Islet of Langerhans (tissue), 1 donor: ENCODE data around the gene ABI3BP.
"Not testable (repeated sequence)": the region's sequence is repeated elsewhere in the genome, so short reads cannot be mapped to it uniquely, and the experiment has no call there.

ENCODE experiments used
- FAIRE-seq: peaks from one replicate; lab custom pipeline; 2011; peaks lifted over from hg19 to GRCh38; lab: Jason Lieb, UNC

ABI3BP gene

DNA sequence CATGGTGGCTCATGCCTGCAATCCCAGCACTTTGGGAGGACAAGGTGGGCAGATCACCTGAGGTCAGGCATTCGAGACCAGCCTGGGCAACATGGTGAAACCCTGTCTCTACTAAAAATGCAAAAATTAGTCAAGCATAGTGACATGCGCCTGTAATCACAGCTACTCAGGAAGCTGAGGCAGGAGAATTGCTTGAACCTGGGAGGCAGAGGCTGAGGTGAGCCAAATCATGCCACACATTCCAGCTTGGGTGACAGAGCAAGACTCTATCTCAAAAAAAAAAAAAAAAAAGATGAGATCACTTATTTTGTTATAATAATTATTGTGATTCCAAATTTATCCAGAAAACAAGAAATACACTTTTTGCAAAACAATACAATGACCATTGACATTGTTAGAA, 47.1 kb downstream of the ABI3BP start:
- FAIRE-seq: not testable (repeated sequence)

DNA sequence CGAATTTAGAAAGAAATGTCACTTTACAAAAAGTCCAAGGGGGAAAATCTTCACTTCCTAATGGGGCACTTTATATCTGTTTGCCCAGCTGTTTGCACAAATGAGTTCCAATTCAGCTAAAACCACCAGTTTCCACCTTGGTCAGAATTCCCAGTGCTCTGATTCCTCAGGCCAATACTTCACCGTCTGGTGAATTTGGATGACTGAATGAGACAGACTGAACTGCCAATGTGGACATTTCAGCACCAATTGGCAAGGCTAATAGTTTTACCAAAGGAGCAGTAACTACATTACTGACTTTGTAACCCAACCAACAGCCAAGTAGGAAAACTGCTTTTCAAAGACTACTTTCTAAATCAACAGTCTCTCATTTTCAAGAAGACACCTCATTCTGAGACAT, 51.8 kb downstream of the ABI3BP start:
- no peak for FAIRE-seq

DNA sequence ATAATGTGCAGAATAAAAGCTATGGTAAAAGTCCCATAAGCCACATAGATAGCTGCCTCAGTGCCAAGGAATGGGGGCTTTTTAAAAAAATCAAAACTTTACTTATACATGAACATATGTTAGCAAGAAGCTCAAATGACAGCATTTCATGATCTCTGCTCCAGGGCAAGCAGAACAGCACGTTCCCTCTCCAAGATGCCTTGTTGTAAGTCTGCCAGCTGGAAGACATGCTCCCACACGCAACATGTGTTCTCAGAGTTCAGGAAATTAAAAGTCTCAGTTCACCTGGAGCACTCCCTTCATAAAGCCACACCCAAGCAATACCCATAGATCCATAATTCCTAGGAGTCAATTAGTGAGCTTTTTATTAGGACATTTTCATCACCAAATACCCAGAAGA, 52.2 kb downstream of the ABI3BP start:
- no peak for FAIRE-seq

DNA sequence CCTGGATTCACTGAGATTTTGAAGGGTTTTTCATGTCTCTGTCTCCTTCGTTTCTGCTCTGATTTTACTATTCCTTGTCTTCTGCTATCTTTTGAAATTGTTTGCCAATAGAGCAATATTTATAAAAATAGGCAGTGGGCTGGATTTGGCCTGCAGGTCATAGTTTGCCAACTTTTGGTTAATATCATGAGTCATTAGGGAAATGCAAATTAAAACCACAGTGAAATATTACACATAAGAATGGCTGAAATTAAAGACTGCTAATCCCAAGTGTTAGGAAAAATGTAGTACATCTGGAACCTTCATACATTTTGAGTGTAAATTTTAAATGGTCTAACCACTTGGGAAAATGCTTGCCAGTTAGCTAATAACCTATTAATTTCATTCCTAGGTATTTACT, 56.3 kb downstream of the ABI3BP start:
- FAIRE-seq: no peak

DNA sequence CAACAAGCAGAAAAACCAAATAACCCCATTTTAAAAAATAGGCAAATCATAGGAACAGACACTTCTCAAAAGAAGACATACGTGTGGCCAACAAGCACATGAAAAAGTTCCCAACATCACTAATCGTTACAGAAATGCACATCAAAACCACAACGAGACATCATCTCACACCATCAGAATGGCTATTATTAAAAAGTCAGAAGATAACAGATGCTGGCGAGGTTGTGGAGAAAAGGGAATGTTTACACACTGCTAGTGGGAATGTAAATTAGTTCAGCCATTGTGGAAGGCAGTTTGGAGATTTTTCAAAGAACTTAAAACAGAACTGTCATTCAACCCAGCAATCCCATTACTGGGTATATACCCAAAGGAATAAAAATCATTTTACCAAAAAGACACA, 60.7 kb downstream of the ABI3BP start:
- no peak for FAIRE-seq

DNA sequence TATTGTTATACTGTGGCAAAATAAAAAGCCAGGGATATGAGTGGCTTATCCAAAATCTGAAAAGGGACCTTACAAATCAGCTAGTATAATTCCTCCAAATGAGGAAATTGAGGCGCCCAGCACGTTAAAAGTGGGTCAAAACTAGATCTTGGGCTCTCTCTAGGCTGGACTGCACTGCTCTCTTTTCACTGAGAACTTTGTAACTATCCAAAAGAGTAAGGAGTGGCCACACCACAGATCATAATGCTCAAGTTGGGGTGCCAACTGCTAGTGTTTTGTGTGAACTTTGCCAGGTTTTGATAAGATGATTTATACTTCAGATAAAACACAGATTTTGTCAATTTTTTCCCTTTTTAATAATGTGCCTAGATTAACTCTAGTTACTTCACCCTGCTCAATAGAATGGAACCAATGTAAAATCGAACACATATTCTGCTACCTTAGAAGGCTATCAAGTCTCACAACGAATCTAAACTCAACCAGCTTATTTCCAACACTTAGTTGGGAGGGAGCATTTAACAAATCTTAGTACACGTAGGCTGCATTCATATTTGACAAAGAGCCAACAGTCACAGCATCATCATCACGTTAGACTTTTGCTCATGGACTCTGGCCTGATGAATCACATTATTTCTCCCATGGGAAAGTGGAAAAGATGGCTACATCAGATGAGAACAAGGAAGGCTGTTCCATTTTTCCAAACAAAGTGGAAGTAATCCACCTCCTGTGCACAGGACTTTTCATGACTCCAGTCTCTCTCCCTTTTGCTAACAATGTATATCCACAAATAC, 64.4 kb downstream of the ABI3BP start:
- FAIRE-seq: no peak

DNA sequence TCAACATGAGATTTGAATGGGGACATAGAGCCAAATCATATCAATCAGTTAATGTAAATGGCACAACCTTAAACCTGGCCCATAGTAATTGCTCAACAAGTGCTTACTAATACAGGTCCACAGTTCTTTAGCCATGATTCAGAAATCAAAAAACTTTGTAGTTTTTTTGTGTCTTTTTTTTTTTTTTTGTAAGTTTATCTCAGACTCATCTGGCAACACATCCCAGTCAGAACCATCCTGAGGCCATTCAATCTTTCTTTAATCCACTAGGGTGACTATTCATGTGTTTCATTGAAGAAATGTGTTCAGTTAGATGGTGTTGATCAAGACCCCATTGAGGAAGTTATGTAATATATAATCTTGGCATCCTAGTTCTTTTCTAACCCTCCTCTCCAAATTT, 65.4 kb downstream of the ABI3BP start:
- no peak for FAIRE-seq

DNA sequence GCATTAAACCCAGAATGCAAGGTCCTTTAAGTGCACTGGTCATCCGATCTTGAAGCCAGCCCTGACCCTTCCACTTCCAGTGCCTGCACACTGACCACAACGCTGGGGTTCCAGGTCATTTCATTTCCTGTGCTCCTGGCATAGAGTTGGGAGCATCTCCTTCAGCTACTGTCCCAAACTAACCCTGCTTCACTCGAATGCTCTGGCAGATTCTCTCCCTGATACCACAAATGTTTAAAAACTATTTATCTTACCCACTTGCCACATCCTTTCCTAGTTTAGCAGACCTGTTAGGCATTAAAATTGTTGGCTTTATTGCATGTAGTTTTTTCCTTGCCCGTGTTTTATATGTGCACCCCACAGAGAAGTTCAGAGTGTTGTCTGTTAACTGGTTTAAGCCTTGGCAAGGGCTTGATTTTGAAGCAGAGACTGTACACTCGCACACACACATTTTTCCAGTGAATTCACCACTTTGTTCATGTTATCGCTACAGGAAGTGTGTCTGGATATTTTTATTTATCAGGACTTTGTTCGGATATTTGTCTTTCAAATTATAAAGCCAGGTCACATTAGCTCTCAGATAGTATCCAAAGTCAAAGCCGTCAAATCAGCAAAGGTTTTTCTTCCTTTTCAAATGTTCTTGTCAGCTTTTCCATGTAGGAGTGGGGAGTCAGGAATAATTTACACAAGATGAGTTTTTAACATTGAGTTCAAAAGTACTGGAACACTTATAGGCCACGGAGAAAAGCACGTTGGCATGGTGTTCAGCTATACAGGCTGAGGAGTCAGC, 77.3 kb downstream of the ABI3BP start:
- no peak for FAIRE-seq

DNA sequence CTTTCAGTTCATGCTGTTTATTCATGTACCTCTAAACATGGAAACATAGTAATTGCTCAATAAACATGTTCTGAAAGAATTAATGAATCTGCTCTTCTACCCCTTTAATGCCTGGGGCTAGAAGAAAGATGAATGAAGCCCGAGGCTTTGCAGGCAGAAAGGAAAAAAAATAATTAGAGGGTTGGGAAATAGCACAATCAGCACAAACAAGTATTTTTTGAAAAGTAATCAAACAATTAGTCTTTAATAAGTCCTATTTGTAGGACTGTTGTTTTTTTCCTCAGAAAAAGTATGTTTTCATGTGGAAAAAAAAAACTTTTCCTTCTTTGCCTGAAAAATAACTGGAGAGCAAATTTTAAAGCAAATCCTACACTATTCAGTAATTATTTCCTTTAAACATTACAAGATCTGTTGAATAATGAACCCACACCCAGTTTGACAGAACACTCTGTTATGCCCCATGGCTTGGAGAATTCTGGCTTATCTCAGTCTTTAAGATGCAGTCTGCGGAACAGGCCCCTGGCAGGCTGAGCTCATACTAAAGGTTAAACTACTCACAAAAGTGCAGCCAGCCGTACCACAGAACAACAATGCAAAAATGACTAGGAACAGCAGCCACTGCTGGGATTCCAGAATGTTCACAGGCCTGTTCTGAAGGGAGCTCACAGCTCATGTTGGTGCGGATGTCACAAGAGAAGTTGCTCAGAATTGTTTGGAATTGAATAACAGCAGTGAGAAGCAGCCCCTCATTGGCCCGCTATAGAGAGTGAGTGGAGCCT, 79.2 kb downstream of the ABI3BP start:
- FAIRE-seq: no peak

DNA sequence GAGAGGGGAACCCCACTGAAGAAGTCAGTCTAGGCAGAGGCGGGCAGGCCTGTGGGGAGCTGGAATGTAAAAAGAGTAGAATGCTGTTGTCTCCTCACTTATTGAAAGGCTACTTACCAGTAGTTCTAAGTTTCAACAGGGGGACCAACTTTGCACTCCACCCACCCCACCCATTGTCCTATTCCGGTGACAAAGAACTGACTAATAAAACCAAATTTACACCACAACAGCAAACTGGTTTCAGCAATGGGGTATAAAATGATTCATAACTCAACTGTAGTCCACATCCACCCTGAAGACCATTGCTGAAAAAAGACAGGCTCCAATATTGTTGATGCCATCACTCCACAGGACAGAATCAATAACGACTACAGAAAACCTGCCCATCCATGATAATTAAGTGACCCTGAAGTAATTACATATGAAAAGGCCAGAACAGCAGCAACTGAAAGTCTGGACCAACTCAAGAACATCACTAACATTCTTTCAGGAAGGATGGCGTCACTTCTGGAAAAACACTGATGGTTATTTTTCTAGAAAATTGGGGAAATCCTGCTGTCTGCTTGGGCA, 80.2 kb downstream of the ABI3BP start:
- FAIRE-seq: no peak

DNA sequence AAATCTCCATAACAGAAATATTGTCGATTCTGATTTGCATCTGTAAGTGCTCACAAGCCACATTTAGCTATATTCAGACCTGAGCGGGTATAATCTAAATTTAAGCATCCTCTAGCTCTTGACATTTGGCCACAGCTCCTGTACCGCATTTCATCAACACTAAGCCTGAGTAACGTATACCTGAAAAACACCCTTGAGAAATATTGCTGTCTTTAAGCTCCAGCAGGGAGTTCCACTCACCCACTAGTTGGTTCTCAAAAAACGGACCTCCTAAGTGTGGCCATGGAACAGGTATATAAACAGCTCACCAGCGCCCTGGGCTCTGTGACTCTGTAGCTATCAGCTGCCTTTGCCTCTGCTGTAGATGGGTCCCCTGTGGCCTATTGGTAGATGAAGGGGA, 80.7 kb downstream of the ABI3BP start:
- FAIRE-seq: no peak

DNA sequence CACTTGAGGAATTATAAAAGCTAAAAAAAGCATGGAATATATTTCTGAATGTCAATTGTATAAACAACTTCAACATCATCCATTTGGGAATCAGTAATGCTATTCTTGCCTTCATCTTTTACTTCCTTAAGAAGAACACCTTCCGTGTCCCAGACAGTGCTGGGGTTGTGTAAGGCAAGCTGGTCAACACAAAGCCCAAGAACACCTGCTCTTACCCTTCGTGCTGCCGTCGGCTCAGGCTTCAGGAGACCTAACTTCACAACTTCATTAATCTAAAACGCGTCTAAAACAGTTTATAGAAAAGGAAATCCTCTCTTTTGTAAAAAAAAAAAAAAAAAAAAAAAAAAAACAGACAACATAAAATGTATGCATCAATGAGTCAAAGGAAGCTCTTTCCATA, 81.3 kb downstream of the ABI3BP start:
- FAIRE-seq: no peak

DNA sequence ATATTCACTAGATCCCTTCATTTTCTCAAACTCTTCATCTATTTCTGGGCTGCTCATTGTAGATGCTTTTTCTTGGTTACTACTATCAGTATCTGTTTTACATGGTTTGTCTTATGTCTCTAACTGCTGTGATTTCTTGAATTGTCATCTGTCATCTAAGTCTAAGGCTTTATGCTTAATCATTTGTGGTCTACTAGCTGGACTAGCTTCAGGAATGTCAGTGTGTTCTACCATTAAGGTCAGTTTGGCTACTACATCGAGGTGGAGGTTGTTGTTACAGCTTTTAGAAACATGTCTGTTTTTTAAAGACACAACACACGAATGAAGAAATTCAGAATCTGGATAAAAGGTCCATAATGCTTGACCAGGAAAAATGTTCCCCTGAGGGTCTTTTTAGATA, 82.2 kb downstream of the ABI3BP start:
- no peak for FAIRE-seq

DNA sequence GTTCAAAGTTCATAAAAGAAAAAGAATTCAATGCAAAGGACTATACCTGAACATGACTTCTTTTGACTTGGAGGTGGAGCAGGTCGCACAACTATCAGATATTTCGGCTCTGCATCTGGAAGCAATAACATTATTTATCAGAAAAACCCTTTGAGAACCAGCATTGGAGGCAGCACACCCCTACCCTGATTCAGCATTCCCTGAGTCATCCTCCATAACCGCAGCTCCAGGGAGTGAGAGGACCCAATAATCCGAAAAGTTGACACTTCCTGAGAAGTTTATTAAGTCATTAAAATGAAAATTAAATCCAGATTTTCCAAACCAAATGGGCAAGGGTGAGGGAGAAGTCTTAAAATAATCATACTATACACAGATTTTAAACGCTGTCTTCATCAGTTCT, 90.6 kb downstream of the ABI3BP start:
- FAIRE-seq: no peak

DNA sequence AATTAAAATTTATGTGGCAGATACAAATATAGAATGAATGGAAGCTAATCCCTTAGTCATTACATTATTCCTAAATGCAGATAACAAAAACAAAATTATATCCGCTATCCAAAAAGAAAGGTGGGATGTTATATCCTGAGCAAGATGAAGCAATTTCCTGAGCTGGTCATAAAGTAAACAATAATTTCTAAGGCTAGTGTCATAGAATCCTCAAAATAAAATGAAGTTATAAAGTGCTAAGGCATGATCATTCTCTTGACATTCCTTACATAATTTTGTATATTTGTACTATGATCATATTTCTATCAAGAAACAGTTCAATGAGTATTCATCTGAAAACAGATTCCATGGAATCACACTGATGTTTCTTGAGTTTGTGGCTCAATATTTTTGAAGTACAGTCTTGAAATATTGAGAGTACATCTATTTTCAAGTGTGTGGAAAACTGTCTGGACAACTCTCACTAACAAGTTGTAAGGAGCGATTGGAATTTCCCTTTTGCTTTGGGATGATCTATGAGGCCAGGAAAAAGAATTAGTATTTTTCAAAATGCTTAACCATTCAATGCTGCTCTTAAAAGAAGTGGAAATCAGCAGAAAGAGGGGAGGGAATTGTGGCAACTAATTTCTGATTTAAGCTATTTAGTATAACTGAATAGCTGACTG, 92.4 kb downstream of the ABI3BP start:
- no peak for FAIRE-seq

DNA sequence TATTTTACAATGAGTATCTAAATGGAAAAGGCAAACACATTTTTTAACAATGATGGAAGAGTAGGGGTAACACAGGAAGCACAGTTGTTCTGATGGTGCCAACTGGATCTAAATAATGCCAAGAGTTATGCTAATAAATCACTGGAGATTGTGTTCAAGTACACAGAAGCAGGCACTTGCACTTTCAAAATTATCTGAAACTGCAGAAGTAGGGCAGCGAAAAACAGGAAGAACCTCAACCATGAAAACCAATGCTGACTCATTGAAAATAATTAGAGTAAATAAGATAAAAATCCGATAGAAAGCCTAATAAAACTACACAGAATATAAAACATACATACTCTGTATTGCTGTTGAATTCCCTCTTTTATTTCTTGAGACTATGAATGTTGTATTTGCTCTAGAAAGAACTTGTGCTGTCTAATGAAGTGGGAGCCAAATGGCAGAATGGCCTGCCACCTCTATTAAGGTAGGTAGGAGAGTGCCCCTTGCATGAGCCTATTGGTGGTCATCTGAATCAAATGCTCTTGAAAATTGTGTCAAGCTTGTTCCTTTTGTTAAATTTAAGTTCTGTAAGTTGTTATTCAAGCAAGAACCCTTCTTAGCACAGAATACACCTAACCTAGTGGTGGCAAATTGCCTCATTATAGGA, 93.7 kb downstream of the ABI3BP start:
- FAIRE-seq: no peak

DNA sequence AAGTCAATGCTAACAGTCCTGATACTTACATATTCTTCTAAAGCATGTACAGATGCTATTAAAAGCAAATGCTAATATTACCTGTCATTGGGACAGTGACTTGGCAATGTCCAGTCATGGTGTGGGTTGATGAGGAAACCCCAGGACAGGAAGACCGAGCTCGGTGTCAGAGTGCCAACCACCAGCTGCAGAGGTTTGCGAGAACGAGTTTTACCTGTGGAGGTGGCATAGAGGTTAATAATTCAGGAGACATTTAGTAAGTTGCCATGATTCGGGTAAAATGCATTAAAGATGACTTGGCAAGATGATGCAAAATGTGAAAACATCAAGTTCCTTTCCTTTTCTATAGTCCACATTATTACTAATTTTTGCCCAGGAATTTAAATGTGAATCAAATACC, 94.5 kb downstream of the ABI3BP start:
- FAIRE-seq: no peak

DNA sequence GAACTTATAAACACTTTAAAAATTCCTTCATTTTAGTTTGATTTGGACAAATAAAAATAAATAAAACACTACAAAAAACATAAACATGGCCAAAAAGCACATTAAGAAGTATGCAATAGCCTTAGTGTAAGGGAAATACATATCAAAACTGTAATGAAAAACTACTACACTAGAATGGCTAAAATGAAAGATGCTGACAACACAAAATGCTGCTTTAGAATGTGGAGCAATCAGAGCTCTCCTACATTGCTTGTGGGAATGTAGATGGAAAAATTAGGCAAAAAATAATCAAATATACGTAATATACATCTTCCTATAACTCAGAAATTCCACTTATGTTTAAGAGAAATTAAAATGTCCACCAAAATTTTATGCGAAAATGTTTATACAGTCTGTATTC, 96.2 kb downstream of the ABI3BP start:
- FAIRE-seq: no peak

DNA sequence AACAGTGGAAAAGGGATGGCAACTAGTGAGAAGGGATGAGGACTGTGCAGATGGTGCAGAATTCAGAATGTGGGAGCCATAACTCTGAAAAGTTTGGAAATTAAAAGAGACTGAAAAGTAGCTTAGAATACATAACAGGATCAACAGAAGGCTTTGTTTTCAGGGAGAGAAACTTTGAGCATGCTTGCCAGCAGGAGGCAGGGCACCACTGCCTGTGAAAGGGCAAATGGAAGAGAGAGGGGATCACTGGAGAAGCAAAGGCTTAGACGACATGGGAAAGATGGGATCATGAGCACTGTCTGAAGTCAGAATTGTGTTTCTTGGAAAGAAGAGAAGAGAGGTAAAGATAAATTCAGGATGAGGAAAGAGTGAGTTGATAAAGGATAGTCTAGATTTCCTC, 99.6 kb downstream of the ABI3BP start:
- FAIRE-seq: no peak

DNA sequence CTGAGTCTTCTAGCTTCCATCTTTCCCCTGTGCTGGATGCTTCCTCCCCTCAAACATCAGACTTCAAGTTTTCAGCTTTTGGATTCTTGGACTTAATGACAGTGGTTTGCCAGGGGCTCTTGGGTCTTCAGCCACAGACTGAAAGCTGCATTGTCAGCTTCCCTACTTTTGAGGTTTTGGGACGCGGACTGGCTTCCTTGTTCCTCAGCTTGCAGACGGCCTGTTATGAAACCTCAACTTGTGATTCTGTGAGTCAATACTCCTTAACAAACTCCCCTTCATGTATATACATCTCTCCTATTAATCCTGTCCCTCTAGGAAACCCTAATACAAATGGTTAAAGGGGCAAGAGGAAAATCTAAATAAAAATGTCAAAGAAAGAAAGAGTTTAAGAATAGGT, 100.1 kb downstream of the ABI3BP start:
- no peak for FAIRE-seq

DNA sequence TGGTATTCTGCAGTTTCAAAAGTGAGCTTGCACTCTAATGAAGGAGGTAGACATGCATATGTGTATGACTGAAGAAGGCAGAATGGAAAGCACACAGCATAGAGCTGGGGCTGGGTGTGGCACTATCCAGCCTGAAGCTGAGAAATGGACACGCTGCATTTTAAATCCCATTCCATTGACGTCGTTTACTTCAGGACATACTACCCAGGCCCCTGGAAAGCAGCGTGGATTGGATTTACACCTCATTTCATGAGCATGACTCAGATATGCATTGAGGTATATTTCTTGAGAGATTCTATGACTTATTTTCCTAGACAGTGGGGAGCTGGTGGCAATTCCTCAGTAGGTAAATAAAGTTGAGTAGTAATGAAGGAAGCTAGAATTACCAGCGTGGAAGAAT, 101.4 kb downstream of the ABI3BP start:
- FAIRE-seq: no peak

DNA sequence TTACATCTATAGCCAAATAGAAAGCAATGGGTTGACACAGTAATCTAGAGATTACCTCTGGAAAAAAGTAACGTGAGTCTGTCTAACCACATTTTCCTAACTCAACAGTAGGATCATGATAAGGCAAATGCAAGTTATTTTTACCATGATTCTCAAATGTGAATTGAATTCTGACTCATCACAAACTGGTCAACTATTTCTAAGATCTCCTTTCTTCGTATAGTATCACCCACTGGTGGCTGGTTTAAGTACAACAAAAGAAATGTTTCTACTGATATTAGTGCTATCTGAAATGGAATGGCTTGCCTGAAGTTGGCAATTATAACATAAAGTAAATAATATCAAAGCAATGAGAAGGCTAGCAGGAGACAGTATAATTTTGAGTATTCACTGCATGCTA, 102.2 kb downstream of the ABI3BP start:
- no peak for FAIRE-seq
